GM21619 (cell line): ENCODE measurements around the gene CHID1.

ENCODE experiments used
- ATAC-seq: cut with Tn5 transposase; IDR thresholded peaks from one replicate; pipeline ENCODE4 v1.9.1; 2021; ENCODE audit not compliant: unreplicated experiment

The CHID1 gene

GRCh38 chr11:910589-911030 is at the start of gene CHID1:
Gene CHID1 (minus strand): TSS chr11:910810. CDS start chr11:904816, 5,994 bp downstream.
- peak; percentile 88 for ATAC-seq

GRCh38 chr11:959608-960007 is 49.0 kb upstream of the CHID1 start:
- ATAC-seq = no peak

GRCh38 chr11:959027-959426 is 48.4 kb upstream of the CHID1 start:
- no peak for ATAC-seq

- ATAC-seq = no peak
Measured at GRCh38 chr11:958101-958500, 47.5 kb upstream of the CHID1 start.

- ATAC-seq = no peak
Measured at GRCh38 chr11:957212-957920, 46.8 kb upstream of the CHID1 start.

GRCh38 chr11:955154-956063 is 44.8 kb upstream of the CHID1 start:
- ATAC-seq = no peak

- ATAC-seq = no peak
Measured at GRCh38 chr11:954392-955153, 44.0 kb upstream of the CHID1 start.

- no peak for ATAC-seq
Measured at GRCh38 chr11:953512-953911, 42.9 kb upstream of the CHID1 start.

- ATAC-seq = no peak
Measured at GRCh38 chr11:952406-953385, 42.1 kb upstream of the CHID1 start.

- no peak for ATAC-seq
Measured at GRCh38 chr11:951507-951906, 40.9 kb upstream of the CHID1 start.

- ATAC-seq = no peak
Measured at GRCh38 chr11:947744-948143, 37.1 kb upstream of the CHID1 start.

GRCh38 chr11:945986-946385 is 35.4 kb upstream of the CHID1 start:
- no peak for ATAC-seq

GRCh38 chr11:944711-945470 is 34.3 kb upstream of the CHID1 start:
- ATAC-seq = no peak

GRCh38 chr11:942823-943222 is 32.2 kb upstream of the CHID1 start:
- no peak for ATAC-seq

- ATAC-seq = no peak
Measured at GRCh38 chr11:940496-941135, 30.0 kb upstream of the CHID1 start.

GRCh38 chr11:937841-938261 is 27.2 kb upstream of the CHID1 start:
- ATAC-seq = no peak

- ATAC-seq = no peak
Measured at GRCh38 chr11:936199-936598, 25.6 kb upstream of the CHID1 start.

- no peak for ATAC-seq
Measured at GRCh38 chr11:934527-934926, 23.9 kb upstream of the CHID1 start.

GRCh38 chr11:933936-934335 is 23.3 kb upstream of the CHID1 start:
- no peak for ATAC-seq
